ENCODE data around the gene SBF1. TPM values are rescaled to one million over a fixed set of nuclear protein-coding genes. Genes with fewer than 3 reads are reported as not detected.

SBF1 gene
- total and polyA plus RNA-seq, 2 donors (not counting 1 experiment from before 2014, with no cell fraction given) = 110 to 254 TPM

- Histone ChIP-seq H3K9me3 (ENCODE audit: control extremely low read depth in 1 of 3, control insufficient read depth in 2 of 3, insufficient read depth in 1 of 3, low read length in 2 of 3) (no peaks in the 10 kb centered on the region), H3K9ac (ENCODE audit: low read length) (no peak overlapping the region), H3K36me3 (replicated peaks in 1 of 2; ENCODE audit: control extremely low read depth in 1 of 2, control insufficient read depth in 1 of 2, extremely low read depth in 1 of 2, insufficient read depth in 2 of 2, low read length in 1 of 2) (peaks cover 7 to 36% of the 10 kb centered on the region in 2 experiments), H4K20me1 (ENCODE audit: control insufficient read depth, insufficient read depth, low read length, poor library complexity, severe bottlenecking) (peaks cover 36% of the 10 kb centered on the region), H3K4me3 (ENCODE audit: control extremely low read depth in 1 of 5, extremely low read depth in 1 of 5, insufficient read depth in 1 of 5, low read depth in 2 of 5, low read length in 4 of 5) (no peak overlapping the region), H2AFZ (ENCODE audit: insufficient read depth, low read depth, low read length, poor library complexity, severe bottlenecking) (no peak overlapping the region), H3K79me2 (ENCODE audit: control insufficient read depth, insufficient read depth, low read length) (peaks cover 45% of the 10 kb centered on the region), H3K4me1 (ENCODE audit: control insufficient read depth in 2 of 2, insufficient read depth in 2 of 2, low read length in 2 of 2) (peaks cover 20 to 28% of the 10 kb centered on the region in 2 donors), H3K27ac (ENCODE audit: low read length in 2 of 2) (peak overlapping the region in 1 of 2 donors; percentile 43), H3K27me3 (replicated peaks in 1 of 4; ENCODE audit: control extremely low read depth in 1 of 4, control insufficient read depth in 3 of 4, insufficient read depth in 4 of 4, low read length in 3 of 4) (no peaks in the 10 kb centered on the region), H3K4me2 (replicated peaks; ENCODE audit: low read depth, low read length, poor library complexity, severe bottlenecking) (no peak overlapping the region)
- no peak overlapping the region for H3K4me3 Mint-ChIP-seq
- 100% methylated on average over 3 of the region's 6 CpGs for WGBS (ENCODE audit: insufficient coverage)
- ChIA-PET POLR2A (interaction anchor here (0.7 kb wide), 1 partner anchor 109 kb away, joined by 5 read pairs; no protein-coding TSS in a partner anchor), CTCF (interaction anchor here (0.5 to 1.2 kb wide), 3 partner anchors 10 to 224 kb away, joined by 3 to 6 read pairs (median 3); partner anchors contain the start of gene PPP6R2)
- intact Hi-C loops (cut with micrococcal nuclease) = loop anchor here (5.0 kb wide), 1 partner anchor 225 kb away; no protein-coding TSS in a partner anchor
- no peak for ATAC-seq (ENCODE audit: low read depth)
- H3K4me1 Mint-ChIP-seq = peaks cover 37% of the 10 kb centered on the region
- H3K27ac Mint-ChIP-seq = peak overlapping the region; percentile 71
- no peaks in the 10 kb centered on the region for H3K9me3 Mint-ChIP-seq (ENCODE audit: insufficient read depth)
- DNase-seq = no peak
- TF ChIP-seq CTCF (IDR thresholded peaks at IDR 0.05) = no peak
- no peak for TF ChIP-seq EZH2 (IDR thresholded peaks at IDR 0.05; ENCODE audit: borderline replicate concordance, insufficient read depth, low read depth, low read length, poor library complexity, severe bottlenecking)
- no peaks in the 10 kb centered on the region for H3K27me3 Mint-ChIP-seq
Measured at GRCh38 chr22:50396751-50397370, 78.0 kb downstream of the SBF1 start.

Other genes with a start within 250 kb of the SBF1 start
- 137 and 139 TPM in 2 replicates for gene TUBGCP6, start 230.0 kb downstream of the SBF1 start, total RNA-seq
- gene TUBGCP6, start 230.0 kb downstream of the SBF1 start, polyA plus RNA-seq = 174 and 178 TPM in 2 replicates
- 120 and 136 TPM in 2 replicates for gene HDAC10, start 223.8 kb downstream of the SBF1 start, total RNA-seq
- gene HDAC10, start 223.8 kb downstream of the SBF1 start, polyA plus RNA-seq = 187 and 241 TPM in 2 replicates
- 5.3 and 6.5 TPM in 2 replicates for gene MAPK12, start 213.4 kb downstream of the SBF1 start, total RNA-seq
- gene MAPK12, start 213.4 kb downstream of the SBF1 start, polyA plus RNA-seq = 7.5 and 7.8 TPM in 2 replicates
- gene MAPK11, start 204.7 kb downstream of the SBF1 start, total RNA-seq = 8.1 and 9.8 TPM in 2 replicates
- gene MAPK11, start 204.7 kb downstream of the SBF1 start, polyA plus RNA-seq = 7.8 and 9.9 TPM in 2 replicates
- 30.3 and 31.4 TPM in 2 replicates for gene PLXNB2, start 167.4 kb downstream of the SBF1 start, total RNA-seq
- 5.2 and 5.9 TPM in 2 replicates for gene PLXNB2, start 167.4 kb downstream of the SBF1 start, polyA plus RNA-seq
- 10.3 and 10.6 TPM in 2 replicates for gene DENND6B, start 148.0 kb downstream of the SBF1 start, total RNA-seq
- gene DENND6B, start 148.0 kb downstream of the SBF1 start, polyA plus RNA-seq = 2.8 and 3.6 TPM in 2 replicates
- 98.7 and 101 TPM in 2 replicates for gene PPP6R2, start 131.7 kb downstream of the SBF1 start, total RNA-seq
- 91.4 TPM in 2 replicates for gene PPP6R2, start 131.7 kb downstream of the SBF1 start, polyA plus RNA-seq
- gene ADM2, start 6.5 kb upstream of the SBF1 start, total RNA-seq = 2.6 and 3.7 TPM in 2 replicates
- gene ADM2, start 6.5 kb upstream of the SBF1 start, polyA plus RNA-seq = 0.67 and 0.74 TPM in 2 replicates
- not detected in 2 replicates for gene MIOX, start 11.8 kb upstream of the SBF1 start, total RNA-seq
- gene MIOX, start 11.8 kb upstream of the SBF1 start, polyA plus RNA-seq = 0.12 and 0.88 TPM in 2 replicates
- 128 and 132 TPM in 2 replicates for gene LMF2, start 32.7 kb upstream of the SBF1 start, total RNA-seq
- gene LMF2, start 32.7 kb upstream of the SBF1 start, polyA plus RNA-seq = 316 and 396 TPM in 2 replicates
- gene NCAPH2, start 33.2 kb upstream of the SBF1 start, total RNA-seq = 71.5 and 76.9 TPM in 2 replicates
- 47.1 and 64.9 TPM in 2 replicates for gene NCAPH2, start 33.2 kb upstream of the SBF1 start, polyA plus RNA-seq
- gene SCO2, start 50.6 kb upstream of the SBF1 start, total RNA-seq = 1.1 TPM in 2 replicates
- gene SCO2, start 50.6 kb upstream of the SBF1 start, polyA plus RNA-seq = 14.2 and 15.4 TPM in 2 replicates
- 45.1 and 47.7 TPM in 2 replicates for gene TYMP, start 55.0 kb upstream of the SBF1 start, total RNA-seq
- 43.6 and 45.8 TPM in 2 replicates for gene TYMP, start 55.0 kb upstream of the SBF1 start, polyA plus RNA-seq
- gene KLHDC7B, start 70.9 kb upstream of the SBF1 start, total RNA-seq = 4.2 and 6.2 TPM in 2 replicates
- gene KLHDC7B, start 70.9 kb upstream of the SBF1 start, polyA plus RNA-seq = 0.61 and 1.8 TPM in 2 replicates
- gene SYCE3, start 87.9 kb upstream of the SBF1 start, total RNA-seq = not detected in 2 replicates
- gene SYCE3, start 87.9 kb upstream of the SBF1 start, polyA plus RNA-seq = not detected in 2 replicates
- gene CPT1B, start 103.4 kb upstream of the SBF1 start, total RNA-seq = 55.0 and 59.8 TPM in 2 replicates
- gene CPT1B, start 103.4 kb upstream of the SBF1 start, polyA plus RNA-seq = 109 and 142 TPM in 2 replicates
- 238 and 239 TPM in 2 replicates for gene CHKB, start 107.8 kb upstream of the SBF1 start, total RNA-seq
- 309 and 350 TPM in 2 replicates for gene CHKB, start 107.8 kb upstream of the SBF1 start, polyA plus RNA-seq
- 0.39 and 0.44 TPM in 2 replicates for gene MAPK8IP2, start 125.8 kb upstream of the SBF1 start, total RNA-seq
- 0.19 and 0.36 TPM in 2 replicates for gene MAPK8IP2, start 125.8 kb upstream of the SBF1 start, polyA plus RNA-seq
- 77.1 and 82.0 TPM in 2 replicates for gene ARSA, start 153.1 kb upstream of the SBF1 start, total RNA-seq
- gene ARSA, start 153.1 kb upstream of the SBF1 start, polyA plus RNA-seq = 118 and 128 TPM in 2 replicates
- gene SHANK3, start 197.8 kb upstream of the SBF1 start, total RNA-seq = not detected in 2 replicates
- 0.01 TPM in 1 of 2 replicates, not detected in the other for gene SHANK3, start 197.8 kb upstream of the SBF1 start, polyA plus RNA-seq

All from B cell (primary cell).